SK-N-SH treated with all-trans-retinoic acid at 6 μM for 48 hours (cell line): ENCODE results near the gene DLG2.

Experiments used
- ATAC-seq: fragments of 200-7000 bp; cut with Tn5 transposase; 3 replicates; pipeline ENCODE4 v1.9.1; 2020; ENCODE audit warnings: mild to moderate bottlenecking, moderate library complexity
- ARNTL ChIP-seq: fragments of 450-650 bp; formaldehyde crosslinking; IDR thresholded peaks from 2 replicates; pipeline ENCODE4 v1.5.0; 2020; ENCODE audit warnings: low read depth, mild to moderate bottlenecking, moderate library complexity, borderline replicate concordance
- CREB5 ChIP-seq: fragments of 250-450 bp; sonication (Bioruptor Pico); IDR thresholded peaks from 2 replicates; pipeline ENCODE4 v1.5.1; 2020; ENCODE audit warnings: low read depth, mild to moderate bottlenecking, moderate library complexity
- CSDC2 ChIP-seq: fragments of 250-450 bp; sonication (Bioruptor Pico); IDR thresholded peaks from 2 replicates; pipeline ENCODE4 v1.5.0; 2020; ENCODE audit warnings: mild to moderate bottlenecking, moderate library complexity
- ESRRG ChIP-seq: fragments of 250-450 bp; sonication (Bioruptor Pico); IDR thresholded peaks from 2 replicates; pipeline ENCODE4 v1.6.1; 2021; ENCODE audit warnings: mild to moderate bottlenecking
- GLIS3 ChIP-seq: fragments of 250-450 bp; sonication (Bioruptor Pico); IDR thresholded peaks from 2 replicates; pipeline ENCODE4 v1.5.0; 2020; ENCODE audit warnings: mild to moderate bottlenecking, moderate library complexity
- PPARA ChIP-seq: fragments of 250-450 bp; sonication (Bioruptor Pico); IDR thresholded peaks from 2 replicates; pipeline ENCODE4 v1.5.0; 2020; ENCODE audit warnings: mild to moderate bottlenecking, borderline replicate concordance
- RARB ChIP-seq: fragments of 250-450 bp; sonication (Bioruptor Pico); IDR thresholded peaks from 2 replicates; pipeline ENCODE4 v1.8.0; 2021; ENCODE audit warnings: mild to moderate bottlenecking, moderate library complexity
- SNAI2 ChIP-seq: fragments of 250-450 bp; sonication (Bioruptor Pico); IDR thresholded peaks from 2 replicates; pipeline ENCODE4 v1.5.0; 2020; ENCODE audit warnings: mild to moderate bottlenecking, moderate library complexity
- TCF4 ChIP-seq: fragments of 250-450 bp; sonication (Bioruptor Pico); IDR thresholded peaks from 2 replicates; pipeline ENCODE4 v1.8.0; 2021; ENCODE audit warnings: mild to moderate bottlenecking, moderate library complexity, borderline replicate concordance
- TOX ChIP-seq: fragments of 250-450 bp; sonication (Bioruptor Pico); IDR thresholded peaks from 2 replicates; pipeline ENCODE4 v1.8.0; 2021; ENCODE audit warnings: mild to moderate bottlenecking, moderate library complexity, borderline replicate concordance
- ZFP3 ChIP-seq: fragments of 250-450 bp; sonication (Bioruptor Pico); IDR thresholded peaks from 2 replicates; pipeline ENCODE4 v1.5.0; 2020; ENCODE audit warnings: mild to moderate bottlenecking, moderate library complexity
- ZFP30 ChIP-seq: fragments of 450-650 bp; formaldehyde crosslinking; IDR thresholded peaks from 2 replicates; pipeline ENCODE4 v1.5.0; 2022; ENCODE audit warnings: mild to moderate bottlenecking, moderate library complexity
- ZNF565 ChIP-seq: fragments of 450-650 bp; formaldehyde crosslinking; conservative IDR thresholded peaks from 2 replicates; pipeline ENCODE4 v1.5.0; 2020; ENCODE audit warnings: low read depth, mild to moderate bottlenecking, moderate library complexity
- ZNF70 ChIP-seq: fragments of 450-650 bp; formaldehyde crosslinking; IDR thresholded peaks from 2 replicates; pipeline ENCODE4 v1.5.0; 2020; ENCODE audit warnings: mild to moderate bottlenecking, moderate library complexity
- TF ChIP-seq, protein P1 (sequence below): fragments of 250-450 bp; sonication (Bioruptor Pico); IDR thresholded peaks from 2 replicates; pipeline ENCODE4 v1.5.0; 2020; ENCODE audit warnings: mild to moderate bottlenecking, moderate library complexity
- TF ChIP-seq, protein P2 (sequence below): fragments of 250-450 bp; sonication (Bioruptor Pico); IDR thresholded peaks from 2 replicates; pipeline ENCODE4 v1.5.1; 2021; ENCODE audit warnings: mild to moderate bottlenecking, moderate library complexity
- TF ChIP-seq, protein P3 (sequence below): fragments of 250-450 bp; sonication (Bioruptor Pico); IDR thresholded peaks from 2 replicates; pipeline ENCODE4 v1.8.0; 2020; ENCODE audit warnings: mild to moderate bottlenecking, moderate library complexity, borderline replicate concordance
- TF ChIP-seq, protein P4 (sequence below): fragments of 250-450 bp; sonication (Bioruptor Pico); IDR thresholded peaks from 2 replicates; pipeline ENCODE4 v1.8.0; 2021; ENCODE audit warnings: low read depth, mild to moderate bottlenecking, moderate library complexity, borderline replicate concordance

DLG2 gene

DNA sequence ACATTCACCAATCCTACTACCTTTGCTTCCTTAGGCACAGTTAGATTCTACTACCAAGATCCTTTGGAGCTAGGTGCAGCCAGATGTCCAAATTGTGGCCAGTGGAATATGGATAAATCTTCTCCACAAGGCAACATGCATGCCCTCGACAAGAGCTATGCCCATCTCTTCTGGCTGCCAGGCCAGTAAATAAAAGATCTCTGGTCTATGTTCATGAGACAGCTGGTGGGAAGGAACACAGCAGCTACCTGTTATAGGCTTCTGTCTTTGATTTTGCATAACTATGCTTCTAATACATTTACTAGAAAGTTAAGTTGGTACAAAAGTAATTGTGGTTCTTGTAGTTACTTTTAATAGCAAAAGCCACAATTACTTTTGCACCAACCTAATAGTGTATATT, 182.7 kb downstream of the DLG2 start:
- TF ChIP-seq GLIS3: no peak
- TF ChIP-seq CREB5 (CRISPR knock-in tag): no peak
- TF ChIP-seq ESRRG (CRISPR knock-in tag): no peak
- no peak for TF ChIP-seq ZFP30 (CRISPR knock-in tag)
- TF ChIP-seq, protein P1, sequence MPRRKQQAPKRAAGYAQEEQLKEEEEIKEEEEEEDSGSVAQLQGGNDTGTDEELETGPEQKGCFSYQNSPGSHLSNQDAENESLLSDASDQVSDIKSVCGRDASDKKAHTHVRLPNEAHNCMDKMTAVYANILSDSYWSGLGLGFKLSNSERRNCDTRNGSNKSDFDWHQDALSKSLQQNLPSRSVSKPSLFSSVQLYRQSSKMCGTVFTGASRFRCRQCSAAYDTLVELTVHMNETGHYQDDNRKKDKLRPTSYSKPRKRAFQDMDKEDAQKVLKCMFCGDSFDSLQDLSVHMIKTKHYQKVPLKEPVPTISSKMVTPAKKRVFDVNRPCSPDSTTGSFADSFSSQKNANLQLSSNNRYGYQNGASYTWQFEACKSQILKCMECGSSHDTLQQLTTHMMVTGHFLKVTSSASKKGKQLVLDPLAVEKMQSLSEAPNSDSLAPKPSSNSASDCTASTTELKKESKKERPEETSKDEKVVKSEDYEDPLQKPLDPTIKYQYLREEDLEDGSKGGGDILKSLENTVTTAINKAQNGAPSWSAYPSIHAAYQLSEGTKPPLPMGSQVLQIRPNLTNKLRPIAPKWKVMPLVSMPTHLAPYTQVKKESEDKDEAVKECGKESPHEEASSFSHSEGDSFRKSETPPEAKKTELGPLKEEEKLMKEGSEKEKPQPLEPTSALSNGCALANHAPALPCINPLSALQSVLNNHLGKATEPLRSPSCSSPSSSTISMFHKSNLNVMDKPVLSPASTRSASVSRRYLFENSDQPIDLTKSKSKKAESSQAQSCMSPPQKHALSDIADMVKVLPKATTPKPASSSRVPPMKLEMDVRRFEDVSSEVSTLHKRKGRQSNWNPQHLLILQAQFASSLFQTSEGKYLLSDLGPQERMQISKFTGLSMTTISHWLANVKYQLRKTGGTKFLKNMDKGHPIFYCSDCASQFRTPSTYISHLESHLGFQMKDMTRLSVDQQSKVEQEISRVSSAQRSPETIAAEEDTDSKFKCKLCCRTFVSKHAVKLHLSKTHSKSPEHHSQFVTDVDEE (CRISPR knock-in tag): no peak
- no peak for TF ChIP-seq PPARA (CRISPR knock-in tag)
- no peak for TF ChIP-seq ZNF70 (CRISPR knock-in tag)
- TF ChIP-seq, protein P2, sequence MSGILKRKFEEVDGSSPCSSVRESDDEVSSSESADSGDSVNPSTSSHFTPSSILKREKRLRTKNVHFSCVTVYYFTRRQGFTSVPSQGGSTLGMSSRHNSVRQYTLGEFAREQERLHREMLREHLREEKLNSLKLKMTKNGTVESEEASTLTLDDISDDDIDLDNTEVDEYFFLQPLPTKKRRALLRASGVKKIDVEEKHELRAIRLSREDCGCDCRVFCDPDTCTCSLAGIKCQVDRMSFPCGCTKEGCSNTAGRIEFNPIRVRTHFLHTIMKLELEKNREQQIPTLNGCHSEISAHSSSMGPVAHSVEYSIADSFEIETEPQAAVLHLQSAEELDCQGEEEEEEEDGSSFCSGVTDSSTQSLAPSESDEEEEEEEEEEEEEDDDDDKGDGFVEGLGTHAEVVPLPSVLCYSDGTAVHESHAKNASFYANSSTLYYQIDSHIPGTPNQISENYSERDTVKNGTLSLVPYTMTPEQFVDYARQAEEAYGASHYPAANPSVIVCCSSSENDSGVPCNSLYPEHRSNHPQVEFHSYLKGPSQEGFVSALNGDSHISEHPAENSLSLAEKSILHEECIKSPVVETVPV (CRISPR knock-in tag): no peak
- TF ChIP-seq TCF4 (CRISPR knock-in tag): no peak
- TF ChIP-seq ZNF565: no peak
- no peak for TF ChIP-seq ZFP3 (CRISPR knock-in tag)
- no peak for TF ChIP-seq SNAI2 (CRISPR knock-in tag)
- no peak for TF ChIP-seq CSDC2 (CRISPR knock-in tag)
- no peak for ATAC-seq

- ATAC-seq: no peak
- TF ChIP-seq ZFP3 (CRISPR knock-in tag) (no peak), RARB (CRISPR knock-in tag) (no peak), ZNF565 (no peak)
- TF ChIP-seq, protein P1 (CRISPR knock-in tag): no peak
Observed at GRCh38 chr11:85440273-85440672, 186.9 kb downstream of the DLG2 start.

- ATAC-seq: no peak
- TF ChIP-seq, protein P3, sequence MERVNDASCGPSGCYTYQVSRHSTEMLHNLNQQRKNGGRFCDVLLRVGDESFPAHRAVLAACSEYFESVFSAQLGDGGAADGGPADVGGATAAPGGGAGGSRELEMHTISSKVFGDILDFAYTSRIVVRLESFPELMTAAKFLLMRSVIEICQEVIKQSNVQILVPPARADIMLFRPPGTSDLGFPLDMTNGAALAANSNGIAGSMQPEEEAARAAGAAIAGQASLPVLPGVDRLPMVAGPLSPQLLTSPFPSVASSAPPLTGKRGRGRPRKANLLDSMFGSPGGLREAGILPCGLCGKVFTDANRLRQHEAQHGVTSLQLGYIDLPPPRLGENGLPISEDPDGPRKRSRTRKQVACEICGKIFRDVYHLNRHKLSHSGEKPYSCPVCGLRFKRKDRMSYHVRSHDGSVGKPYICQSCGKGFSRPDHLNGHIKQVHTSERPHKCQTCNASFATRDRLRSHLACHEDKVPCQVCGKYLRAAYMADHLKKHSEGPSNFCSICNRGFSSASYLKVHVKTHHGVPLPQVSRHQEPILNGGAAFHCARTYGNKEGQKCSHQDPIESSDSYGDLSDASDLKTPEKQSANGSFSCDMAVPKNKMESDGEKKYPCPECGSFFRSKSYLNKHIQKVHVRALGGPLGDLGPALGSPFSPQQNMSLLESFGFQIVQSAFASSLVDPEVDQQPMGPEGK (CRISPR knock-in tag): no peak
Observed at GRCh38 chr11:85438328-85438727, 188.8 kb downstream of the DLG2 start.

GRCh38 chr11:85431319-85431718, 195.8 kb downstream of the DLG2 start:
- TF ChIP-seq CSDC2 (CRISPR knock-in tag): no peak
- TF ChIP-seq TOX (CRISPR knock-in tag): no peak
- no peak for ATAC-seq

DNA sequence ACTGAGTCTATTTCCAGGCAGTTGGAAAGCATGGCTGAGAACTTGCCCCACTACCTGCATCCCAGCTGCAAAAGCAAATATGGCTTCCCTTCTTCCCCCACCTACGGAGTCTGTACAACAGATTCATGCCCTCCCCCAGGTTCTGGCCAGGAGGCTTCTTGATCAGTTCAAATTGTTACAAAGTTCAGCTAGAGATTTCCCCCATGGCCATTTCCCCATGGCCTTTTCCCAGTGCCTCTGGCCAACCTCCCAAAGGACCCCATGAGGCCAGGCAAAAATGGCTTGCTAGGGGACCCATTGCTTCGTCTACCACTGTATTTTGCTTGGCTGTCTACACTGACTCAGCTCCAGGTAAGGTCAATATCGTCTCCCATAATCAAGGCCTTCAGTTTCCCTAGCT, 203.3 kb downstream of the DLG2 start:
- ATAC-seq: no peak
- TF ChIP-seq RARB (CRISPR knock-in tag) (no peak), ZNF565 (no peak), ZFP3 (CRISPR knock-in tag) (no peak), ARNTL (CRISPR knock-in tag) (no peak), ESRRG (CRISPR knock-in tag) (no peak)
- TF ChIP-seq, protein P4, sequence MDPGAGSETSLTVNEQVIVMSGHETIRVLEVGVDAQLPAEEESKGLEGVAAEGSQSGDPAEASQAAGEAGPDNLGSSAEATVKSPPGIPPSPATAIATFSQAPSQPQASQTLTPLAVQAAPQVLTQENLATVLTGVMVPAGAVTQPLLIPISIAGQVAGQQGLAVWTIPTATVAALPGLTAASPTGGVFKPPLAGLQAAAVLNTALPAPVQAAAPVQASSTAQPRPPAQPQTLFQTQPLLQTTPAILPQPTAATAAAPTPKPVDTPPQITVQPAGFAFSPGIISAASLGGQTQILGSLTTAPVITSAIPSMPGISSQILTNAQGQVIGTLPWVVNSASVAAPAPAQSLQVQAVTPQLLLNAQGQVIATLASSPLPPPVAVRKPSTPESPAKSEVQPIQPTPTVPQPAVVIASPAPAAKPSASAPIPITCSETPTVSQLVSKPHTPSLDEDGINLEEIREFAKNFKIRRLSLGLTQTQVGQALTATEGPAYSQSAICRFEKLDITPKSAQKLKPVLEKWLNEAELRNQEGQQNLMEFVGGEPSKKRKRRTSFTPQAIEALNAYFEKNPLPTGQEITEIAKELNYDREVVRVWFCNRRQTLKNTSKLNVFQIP (CRISPR knock-in tag): no peak
- TF ChIP-seq, protein P3 (CRISPR knock-in tag): no peak
